ENCODE measurements around the gene SCAP.
"Not testable (repeated sequence)": the region's sequence is repeated elsewhere in the genome, so short reads cannot be mapped to it uniquely, and the experiment has no call there.

Gene SCAP

GRCh38 chr3:47481763-47482162 lies 6.0 kb upstream of the SCAP start:
- H3K27me3 ChIP-seq (ENCODE audit: control insufficient read depth in 1 of 2, insufficient read depth in 2 of 2, low read length in 2 of 2); H3K27ac ChIP-seq (ENCODE audit: low read length); H3K4me1 ChIP-seq (ENCODE audit: control insufficient read depth, insufficient read depth, low read length); H3K9ac ChIP-seq (ENCODE audit: low read length in 2 of 2); H3K36me3 ChIP-seq (ENCODE audit: control insufficient read depth in 2 of 2, insufficient read depth in 2 of 2, low read length in 2 of 2); H3K9me3 ChIP-seq (ENCODE audit: control insufficient read depth in 2 of 2, low read length in 2 of 2); H3K4me3 ChIP-seq (ENCODE audit: low read length in 2 of 2): not testable (repeated sequence)

GRCh38 chr3:47480267-47480666 lies 4.5 kb upstream of the SCAP start:
- not testable (repeated sequence) for H3K36me3 ChIP-seq (ENCODE audit: control insufficient read depth in 2 of 2, insufficient read depth in 2 of 2, low read length in 2 of 2); H3K9ac ChIP-seq (ENCODE audit: low read length in 2 of 2); H3K27me3 ChIP-seq (ENCODE audit: control insufficient read depth in 1 of 2, insufficient read depth in 2 of 2, low read length in 2 of 2); H3K9me3 ChIP-seq (ENCODE audit: control insufficient read depth in 2 of 2, low read length in 2 of 2); H3K4me3 ChIP-seq (ENCODE audit: low read length in 2 of 2); H3K27ac ChIP-seq (ENCODE audit: low read length)
- H3K4me1 ChIP-seq (ENCODE audit: control insufficient read depth, insufficient read depth, low read length): peaks cover 10% of the 10 kb centered on the region

- H3K36me3 ChIP-seq (ENCODE audit: control insufficient read depth in 2 of 2, insufficient read depth in 2 of 2, low read length in 2 of 2): no peaks in the 10 kb centered on the region
- H3K9ac ChIP-seq (ENCODE audit: low read length in 2 of 2): no peak overlapping the region
- H3K4me3 ChIP-seq (ENCODE audit: low read length in 2 of 2): no peak overlapping the region
- no peaks in the 10 kb centered on the region for H3K9me3 ChIP-seq (ENCODE audit: control insufficient read depth in 2 of 2, low read length in 2 of 2)
- no peaks in the 10 kb centered on the region for H3K27me3 ChIP-seq (ENCODE audit: control insufficient read depth in 1 of 2, insufficient read depth in 2 of 2, low read length in 2 of 2)
- H3K27ac ChIP-seq (ENCODE audit: low read length): no peak overlapping the region
- peaks cover 14% of the 10 kb centered on the region for H3K4me1 ChIP-seq (ENCODE audit: control insufficient read depth, insufficient read depth, low read length)
These were observed 4.1 kb upstream of the SCAP start for GRCh38 chr3:47479826-47480160.

GRCh38 chr3:47478022-47478421 lies 2.3 kb upstream of the SCAP start:
- Histone ChIP-seq H3K27ac (ENCODE audit: low read length) (no peak overlapping the region), H3K4me3 (ENCODE audit: low read length in 2 of 2) (no peak overlapping the region), H3K4me1 (ENCODE audit: control insufficient read depth, insufficient read depth, low read length) (peaks cover 20% of the 10 kb centered on the region), H3K27me3 (ENCODE audit: control insufficient read depth in 1 of 2, insufficient read depth in 2 of 2, low read length in 2 of 2) (no peaks in the 10 kb centered on the region), H3K9ac (ENCODE audit: low read length in 2 of 2) (no peak overlapping the region), H3K36me3 (ENCODE audit: control insufficient read depth in 2 of 2, insufficient read depth in 2 of 2, low read length in 2 of 2) (no peaks in the 10 kb centered on the region), H3K9me3 (ENCODE audit: control insufficient read depth in 2 of 2, low read length in 2 of 2) (no peaks in the 10 kb centered on the region)

DNA sequence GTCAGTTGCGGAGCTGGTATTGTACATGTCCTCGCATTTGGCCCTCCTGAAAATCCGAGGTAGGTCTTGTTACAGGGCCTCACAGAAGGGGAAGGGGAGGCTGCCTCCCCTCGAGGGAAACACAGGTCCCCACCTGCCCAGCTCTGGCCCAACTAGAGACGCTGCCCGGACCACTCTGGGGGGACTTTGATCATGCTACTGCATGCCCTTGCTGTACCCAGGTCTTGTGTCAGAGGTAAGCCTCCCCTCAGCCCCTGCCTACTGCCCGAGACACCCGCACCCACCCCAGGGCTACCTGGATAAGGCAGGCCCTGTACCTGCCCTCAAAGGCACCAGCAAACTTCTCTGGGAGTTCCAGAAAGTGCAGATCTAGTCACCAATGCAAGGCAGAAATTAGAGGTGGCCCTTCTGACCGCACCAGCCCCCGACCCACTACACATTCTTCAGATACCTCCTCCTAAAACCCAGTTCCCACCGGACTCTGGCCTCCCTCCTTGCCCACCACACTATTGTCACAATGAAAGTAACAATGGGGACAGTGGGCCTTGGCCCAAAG lies 981 bp upstream of the SCAP start:
- Histone ChIP-seq H3K36me3 (ENCODE audit: control insufficient read depth in 2 of 2, insufficient read depth in 2 of 2, low read length in 2 of 2) (no peaks in the 10 kb centered on the region), H3K27ac (ENCODE audit: low read length) (peak overlapping the region; percentile 83), H3K9ac (ENCODE audit: low read length in 2 of 2) (peak overlapping the region; percentile 67 to 89), H3K4me3 (ENCODE audit: low read length in 2 of 2) (peak overlapping the region; percentile 81 to 92), H3K9me3 (ENCODE audit: control insufficient read depth in 2 of 2, low read length in 2 of 2) (no peaks in the 10 kb centered on the region), H3K27me3 (ENCODE audit: control insufficient read depth in 1 of 2, insufficient read depth in 2 of 2, low read length in 2 of 2) (no peaks in the 10 kb centered on the region), H3K4me1 (ENCODE audit: control insufficient read depth, insufficient read depth, low read length) (peaks cover 20% of the 10 kb centered on the region)

- Histone ChIP-seq H3K4me1 (ENCODE audit: control insufficient read depth, insufficient read depth, low read length) (peaks cover 20% of the 10 kb centered on the region), H3K9me3 (ENCODE audit: control insufficient read depth in 2 of 2, low read length in 2 of 2) (no peaks in the 10 kb centered on the region), H3K27ac (ENCODE audit: low read length) (peak overlapping the region; percentile 83), H3K36me3 (ENCODE audit: control insufficient read depth in 2 of 2, insufficient read depth in 2 of 2, low read length in 2 of 2) (no peaks in the 10 kb centered on the region), H3K4me3 (ENCODE audit: low read length in 2 of 2) (peak overlapping the region; percentile 81 to 92), H3K27me3 (ENCODE audit: control insufficient read depth in 1 of 2, insufficient read depth in 2 of 2, low read length in 2 of 2) (no peaks in the 10 kb centered on the region), H3K9ac (ENCODE audit: low read length in 2 of 2) (peak overlapping the region; percentile 67 to 89)
These were observed 537 bp upstream of the SCAP start for GRCh38 chr3:47476330-47476626.

GRCh38 chr3:47475029-47475569 lies 642 bp downstream of the SCAP start:
- H3K27me3 ChIP-seq (ENCODE audit: control insufficient read depth in 1 of 2, insufficient read depth in 2 of 2, low read length in 2 of 2): no peaks in the 10 kb centered on the region
- H3K4me1 ChIP-seq (ENCODE audit: control insufficient read depth, insufficient read depth, low read length): peaks cover 20% of the 10 kb centered on the region
- no peaks in the 10 kb centered on the region for H3K36me3 ChIP-seq (ENCODE audit: control insufficient read depth in 2 of 2, insufficient read depth in 2 of 2, low read length in 2 of 2)
- no peaks in the 10 kb centered on the region for H3K9me3 ChIP-seq (ENCODE audit: control insufficient read depth in 2 of 2, low read length in 2 of 2)
- H3K27ac ChIP-seq (ENCODE audit: low read length): peak overlapping the region; percentile 83
- peak overlapping the region; percentile 67 to 81 for H3K9ac ChIP-seq (ENCODE audit: low read length in 2 of 2)
- peak overlapping the region; percentile 81 to 92 for H3K4me3 ChIP-seq (ENCODE audit: low read length in 2 of 2)

DNA sequence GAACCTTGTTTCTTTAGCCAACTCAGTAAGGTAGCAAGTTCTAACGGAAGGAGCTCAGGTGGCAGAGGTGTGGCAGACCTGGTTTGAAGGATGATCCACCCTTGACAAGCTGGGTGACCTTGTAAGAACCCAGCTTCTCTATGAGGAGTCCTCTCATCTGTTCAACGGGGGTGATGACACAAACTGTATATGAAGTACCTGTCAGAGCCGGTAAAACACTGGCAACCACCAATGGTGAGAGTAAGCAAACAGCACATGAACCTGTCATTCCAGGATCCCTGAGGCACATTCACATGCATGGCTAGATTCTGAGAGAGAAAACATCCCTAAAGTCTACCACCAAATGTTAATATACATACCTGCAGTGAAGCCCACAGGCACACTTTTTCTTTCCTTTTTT lies 2.4 kb downstream of the SCAP start:
- H3K27me3 ChIP-seq (ENCODE audit: control insufficient read depth in 1 of 2, insufficient read depth in 2 of 2, low read length in 2 of 2): no peaks in the 10 kb centered on the region
- peaks cover 20% of the 10 kb centered on the region for H3K4me1 ChIP-seq (ENCODE audit: control insufficient read depth, insufficient read depth, low read length)
- no peaks in the 10 kb centered on the region for H3K9me3 ChIP-seq (ENCODE audit: control insufficient read depth in 2 of 2, low read length in 2 of 2)
- H3K27ac ChIP-seq (ENCODE audit: low read length): no peak overlapping the region
- H3K9ac ChIP-seq (ENCODE audit: low read length in 2 of 2): peak overlapping the region in 1 of 2 donors; percentile 29
- H3K4me3 ChIP-seq (ENCODE audit: low read length in 2 of 2): no peak overlapping the region
- H3K36me3 ChIP-seq (ENCODE audit: control insufficient read depth in 2 of 2, insufficient read depth in 2 of 2, low read length in 2 of 2): no peaks in the 10 kb centered on the region

GRCh38 chr3:47469616-47470015 lies 6.1 kb downstream of the SCAP start:
- Histone ChIP-seq H3K4me1 (ENCODE audit: control insufficient read depth, insufficient read depth, low read length) (peaks cover 4% of the 10 kb centered on the region), H3K27ac (ENCODE audit: low read length) (no peak overlapping the region), H3K9me3 (ENCODE audit: control insufficient read depth in 2 of 2, low read length in 2 of 2) (no peaks in the 10 kb centered on the region), H3K36me3 (ENCODE audit: control insufficient read depth in 2 of 2, insufficient read depth in 2 of 2, low read length in 2 of 2) (no peaks in the 10 kb centered on the region), H3K27me3 (ENCODE audit: control insufficient read depth in 1 of 2, insufficient read depth in 2 of 2, low read length in 2 of 2) (no peaks in the 10 kb centered on the region), H3K9ac (ENCODE audit: low read length in 2 of 2) (no peak overlapping the region), H3K4me3 (ENCODE audit: low read length in 2 of 2) (no peak overlapping the region)

DNA sequence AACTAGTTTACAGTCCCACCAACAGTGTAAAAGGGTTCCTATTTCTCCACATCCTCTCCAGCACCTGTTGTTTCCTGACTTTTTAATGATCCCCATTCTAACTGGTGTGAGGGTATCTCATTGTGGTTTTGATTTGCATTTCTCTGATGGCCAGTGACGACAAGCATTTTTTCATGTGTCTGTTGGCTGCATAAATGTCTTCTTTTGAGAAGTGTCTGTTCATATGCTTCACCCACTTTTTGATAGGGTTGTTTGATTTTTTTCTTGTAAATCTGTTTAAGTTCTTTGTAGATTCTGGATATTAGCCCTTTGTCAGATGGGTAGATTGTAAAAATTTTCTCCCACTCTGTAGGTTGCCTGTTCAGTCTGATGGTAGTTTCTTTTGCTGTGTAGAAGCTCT lies 7.4 kb downstream of the SCAP start:
- H3K9ac ChIP-seq (ENCODE audit: low read length in 2 of 2); H3K4me3 ChIP-seq (ENCODE audit: low read length in 2 of 2); H3K27me3 ChIP-seq (ENCODE audit: control insufficient read depth in 1 of 2, insufficient read depth in 2 of 2, low read length in 2 of 2); H3K9me3 ChIP-seq (ENCODE audit: control insufficient read depth in 2 of 2, low read length in 2 of 2); H3K27ac ChIP-seq (ENCODE audit: low read length); H3K4me1 ChIP-seq (ENCODE audit: control insufficient read depth, insufficient read depth, low read length); H3K36me3 ChIP-seq (ENCODE audit: control insufficient read depth in 2 of 2, insufficient read depth in 2 of 2, low read length in 2 of 2): not testable (repeated sequence)

DNA sequence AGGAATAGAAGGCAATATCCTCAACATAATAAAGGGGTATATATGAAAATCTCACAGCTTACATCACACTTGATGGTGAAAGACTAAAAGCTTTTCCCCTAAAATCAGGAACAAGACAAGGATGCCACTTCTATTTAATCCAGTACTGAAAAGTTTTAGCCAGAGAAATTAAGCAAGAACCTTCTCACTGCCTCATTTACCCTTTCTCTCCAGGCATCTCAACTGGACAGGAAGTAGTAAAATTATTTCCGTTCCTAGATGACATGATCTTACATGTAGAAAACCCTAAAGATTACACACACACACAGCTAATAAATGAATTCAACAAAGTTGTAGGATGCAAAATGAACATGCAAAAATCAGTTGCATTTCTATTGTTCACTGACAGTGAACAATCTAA lies 11.2 kb downstream of the SCAP start:
- Histone ChIP-seq H3K27me3 (ENCODE audit: control insufficient read depth in 1 of 2, insufficient read depth in 2 of 2, low read length in 2 of 2) (no peaks in the 10 kb centered on the region), H3K4me1 (ENCODE audit: control insufficient read depth, insufficient read depth, low read length) (no peaks in the 10 kb centered on the region), H3K27ac (ENCODE audit: low read length) (no peak overlapping the region), H3K36me3 (ENCODE audit: control insufficient read depth in 2 of 2, insufficient read depth in 2 of 2, low read length in 2 of 2) (no peaks in the 10 kb centered on the region), H3K9ac (ENCODE audit: low read length in 2 of 2) (no peak overlapping the region), H3K4me3 (ENCODE audit: low read length in 2 of 2) (no peak overlapping the region), H3K9me3 (ENCODE audit: control insufficient read depth in 2 of 2, low read length in 2 of 2) (no peaks in the 10 kb centered on the region)
